GM23338 (cell line): ENCODE data around the gene GPR156. TPM values are rescaled to one million over a fixed set of nuclear protein-coding genes. Genes with fewer than 3 reads are reported as not detected.

Experiments
- ATAC-seq: fragments of 200-7000 bp; cut with Tn5 transposase; 3 replicates; pipeline ENCODE4 v1.9.1; 2020
- DNase-seq: peaks from one replicate; pipeline ENCODE4 v3.0.0-alpha.2; 2015; ENCODE audit warnings: low spot score
- H2AFZ ChIP-seq: fragments of 200-600 bp; sonication (generic); 2 replicates; pipeline ENCODE4 v1.8.0; 2016; ENCODE audit warnings: antibody characterized with exemption, mild to moderate bottlenecking, moderate library complexity
- H3F3A ChIP-seq: fragments of 200-600 bp; sonication (generic); replicated peaks from 2 replicates; pipeline ENCODE4 v1.8.0; 2017; ENCODE audit warnings: antibody characterized with exemption, mixed run types, low read depth
- H3K27ac ChIP-seq: fragments of 200-600 bp; sonication (generic); 2 replicates; pipeline ENCODE4 v1.6.1; 2016; ENCODE audit warnings: low read depth
- H3K27me3 ChIP-seq: fragments of 200-600 bp; sonication (generic); 2 replicates; pipeline ENCODE4 v1.8.0; 2016; ENCODE audit warnings: mild to moderate bottlenecking, mixed run types, moderate library complexity; ENCODE audit not compliant: insufficient read depth
- H3K36me3 ChIP-seq: fragments of 200-600 bp; sonication (generic); 2 replicates; pipeline ENCODE4 v1.8.0; 2016; ENCODE audit warnings: mild to moderate bottlenecking; ENCODE audit not compliant: insufficient read depth
- H3K4me1 ChIP-seq: fragments of 200-600 bp; sonication (generic); 2 replicates; pipeline ENCODE4 v1.8.0; 2016; ENCODE audit warnings: mild to moderate bottlenecking, moderate library complexity; ENCODE audit not compliant: insufficient read depth
- H3K4me2 ChIP-seq: fragments of 200-600 bp; sonication (generic); 2 replicates; pipeline ENCODE4 v1.7.1; 2017; ENCODE audit warnings: mixed run types
- H3K4me3 ChIP-seq: fragments of 200-600 bp; sonication (generic); 2 replicates; pipeline ENCODE4 v1.6.1; 2016; ENCODE audit warnings: mixed run types
- H3K79me2 ChIP-seq: fragments of 200-600 bp; sonication (generic); replicated peaks from 2 replicates; pipeline ENCODE4 v1.8.0; 2017; ENCODE audit warnings: mild to moderate bottlenecking; ENCODE audit not compliant: insufficient read depth
- H3K9me2 ChIP-seq: fragments of 200-600 bp; sonication (generic); 2 replicates; pipeline ENCODE4 v1.8.0; 2017; ENCODE audit not compliant: insufficient read depth
- H4K20me1 ChIP-seq: fragments of 200-600 bp; sonication (generic); replicated peaks from 2 replicates; pipeline ENCODE4 v1.8.0; 2017; ENCODE audit warnings: mild to moderate bottlenecking; ENCODE audit not compliant: insufficient read depth
- H3K27ac Mint-ChIP-seq: 2 replicates; pipeline ENCODE4 v1.8.0; 2020; ENCODE audit warnings: inconsistent platforms, mild to moderate bottlenecking, moderate library complexity, mixed read lengths
- H3K27me3 Mint-ChIP-seq: 3 replicates; pipeline ENCODE4 v1.8.0; 2022; ENCODE audit warnings: low read depth, mild to moderate bottlenecking, moderate library complexity, mixed read lengths, inconsistent platforms; ENCODE audit not compliant: insufficient read depth, poor library complexity
- H3K36me3 Mint-ChIP-seq: 3 replicates; pipeline ENCODE4 v1.8.0; 2021; ENCODE audit warnings: low read depth, mild to moderate bottlenecking, inconsistent platforms, moderate library complexity, mixed read lengths
- H3K4me1 Mint-ChIP-seq: 3 replicates; pipeline ENCODE4 v1.8.0; 2020; ENCODE audit warnings: mild to moderate bottlenecking, inconsistent platforms, mixed read lengths
- H3K4me3 Mint-ChIP-seq: 3 replicates; pipeline ENCODE4 v1.8.0; 2021; ENCODE audit warnings: moderate library complexity, mild to moderate bottlenecking, inconsistent platforms, mixed read lengths
- H3K9me3 Mint-ChIP-seq: 3 replicates; pipeline ENCODE4 v1.8.0; 2020; ENCODE audit warnings: moderate library complexity, mild to moderate bottlenecking, inconsistent platforms, mixed read lengths
- CREB1 ChIP-seq: fragments of 250-450 bp; sonication (Bioruptor Pico); IDR thresholded peaks from 2 replicates; pipeline ENCODE4 v1.5.0; 2020; ENCODE audit warnings: low read depth, mild to moderate bottlenecking, moderate library complexity
- CTCF ChIP-seq, 2 experiments: fragments of 200-600 bp in 1 of 2; sonication (generic) in 1 of 2; conservative IDR thresholded peaks; 2 replicates each; pipeline versions ENCODE4 v1.5.1 to v1.6.1; 2016 to 2017; ENCODE audit warnings: antibody characterized with exemption in 2 of 2, low read depth in 2 of 2, mild to moderate bottlenecking in 2 of 2, moderate library complexity in 1 of 2
- ETS1 ChIP-seq: IDR thresholded peaks from 2 replicates; pipeline ENCODE4 v1.6.1; 2016; ENCODE audit warnings: antibody characterized with exemption
- EZH2 ChIP-seq: fragments of 200-600 bp; sonication (generic); IDR thresholded peaks from one replicate; pipeline ENCODE4 v1.8.0; 2017; ENCODE audit warnings: antibody characterized with exemption, mild to moderate bottlenecking, low read depth; ENCODE audit not compliant: unreplicated experiment
- EZH2phosphoT487 ChIP-seq: fragments of 200-600 bp; sonication (generic); IDR thresholded peaks from one replicate; pipeline ENCODE4 v1.8.1; 2018; ENCODE audit warnings: antibody characterized with exemption; ENCODE audit not compliant: unreplicated experiment
- JUNB ChIP-seq: IDR thresholded peaks from one replicate; pipeline ENCODE4 v1.6.1; 2016; ENCODE audit warnings: antibody characterized with exemption; ENCODE audit not compliant: unreplicated experiment
- NANOG ChIP-seq: IDR thresholded peaks from 2 replicates; pipeline ENCODE4 v1.6.1; 2016; ENCODE audit warnings: antibody characterized with exemption, borderline replicate concordance
- POLR2AphosphoS5 ChIP-seq: IDR thresholded peaks from 2 replicates; pipeline ENCODE4 v1.6.1; 2016; ENCODE audit warnings: antibody characterized with exemption, low read depth
- REST ChIP-seq: IDR thresholded peaks from one replicate; pipeline ENCODE4 v1.6.1; 2018; ENCODE audit warnings: antibody characterized with exemption; ENCODE audit not compliant: unreplicated experiment
- STAT1 ChIP-seq: IDR thresholded peaks from one replicate; pipeline ENCODE4 v1.6.1; 2016; ENCODE audit warnings: antibody characterized with exemption; ENCODE audit not compliant: unreplicated experiment
- ZNF114 ChIP-seq: fragments of 250-450 bp; sonication (Bioruptor Pico); IDR thresholded peaks from 2 replicates; pipeline ENCODE4 v1.5.0; 2020; ENCODE audit warnings: mild to moderate bottlenecking, moderate library complexity
- ZNF331 ChIP-seq: fragments of 250-450 bp; sonication (Bioruptor Pico); IDR thresholded peaks from 2 replicates; pipeline ENCODE4 v1.5.0; 2020; ENCODE audit warnings: low read depth, mild to moderate bottlenecking, moderate library complexity
- ZNF462 ChIP-seq: fragments of 250-450 bp; sonication (Bioruptor Pico); IDR thresholded peaks from 2 replicates; pipeline ENCODE4 v1.5.0; 2020; ENCODE audit warnings: mild to moderate bottlenecking, moderate library complexity
- polyA plus RNA-seq: library from polyadenylated mRNA; unstranded; fragments of >200 nt; fragmentation: Nextera tagmentation; extraction: Ambion mirVana; gene quantifications from 2 replicates; pipeline ENCODE4 v1.2.1, GENCODE V29; 2016
- total RNA-seq: library from RNA; depleted of rRNA; stranded (reverse); fragments of >200 nt; shearing (Covaris generic); gene quantifications from 2 replicates; pipeline ENCODE4 v1.2.3, GENCODE V29; 2014

The GPR156 gene
- total and polyA plus RNA-seq, 2 experiments from 2014 or later: 0.50 to 2.5 TPM

- Histone ChIP-seq H2AFZ (no peak overlapping the region), H3K4me3 (no peak overlapping the region), H3K79me2 (no peaks in the 10 kb centered on the region), H3F3A (no peaks in the 10 kb centered on the region), H3K9me2 (no peaks in the 10 kb centered on the region), H3K36me3 (no peaks in the 10 kb centered on the region), H3K27ac (no peak overlapping the region), H4K20me1 (no peaks in the 10 kb centered on the region), H3K4me2 (no peak overlapping the region), H3K4me1 (peaks cover 5% of the 10 kb centered on the region; the same call in 1 of the 2 replicates), H3K27me3 (no peaks in the 10 kb centered on the region)
- Mint-ChIP-seq H3K4me3 (no peak overlapping the region), H3K27ac (no peak overlapping the region), H3K4me1 (no peaks in the 10 kb centered on the region), H3K27me3 (no peaks in the 10 kb centered on the region), H3K9me3 (no peaks in the 10 kb centered on the region), H3K36me3 (no peaks in the 10 kb centered on the region)
- DNase-seq: no peak
- no peak for TF ChIP-seq JUNB
- no peak for TF ChIP-seq ZNF331 (CRISPR knock-in tag)
- no peak for TF ChIP-seq STAT1
- no peak for TF ChIP-seq NANOG
- no peak for TF ChIP-seq ZNF462 (CRISPR knock-in tag)
- no peak for TF ChIP-seq POLR2AphosphoS5
- no peak for TF ChIP-seq CTCF (conservative IDR thresholded peaks at IDR 0.05; ENCODE audit: low read depth in 2 of 2)
- no peak for TF ChIP-seq EZH2phosphoT487
- TF ChIP-seq EZH2: no peak
- no peak for TF ChIP-seq ETS1
- TF ChIP-seq CREB1 (CRISPR knock-in tag): no peak
- TF ChIP-seq REST: no peak
- TF ChIP-seq ZNF114 (CRISPR knock-in tag): no peak
- ATAC-seq: no peak
Observed at GRCh38 chr3:120192579-120192978, 92.4 kb downstream of the GPR156 start.
